Measurements from ENCODE around the gene KAZALD1.
A peak's percentile ranks its signal among the peaks of the same experiment; 100 is the strongest.

Gene KAZALD1

GRCh38 chr10:101095550-101096213, 33.9 kb downstream of the KAZALD1 start:
- TF ChIP-seq, protein P1, sequence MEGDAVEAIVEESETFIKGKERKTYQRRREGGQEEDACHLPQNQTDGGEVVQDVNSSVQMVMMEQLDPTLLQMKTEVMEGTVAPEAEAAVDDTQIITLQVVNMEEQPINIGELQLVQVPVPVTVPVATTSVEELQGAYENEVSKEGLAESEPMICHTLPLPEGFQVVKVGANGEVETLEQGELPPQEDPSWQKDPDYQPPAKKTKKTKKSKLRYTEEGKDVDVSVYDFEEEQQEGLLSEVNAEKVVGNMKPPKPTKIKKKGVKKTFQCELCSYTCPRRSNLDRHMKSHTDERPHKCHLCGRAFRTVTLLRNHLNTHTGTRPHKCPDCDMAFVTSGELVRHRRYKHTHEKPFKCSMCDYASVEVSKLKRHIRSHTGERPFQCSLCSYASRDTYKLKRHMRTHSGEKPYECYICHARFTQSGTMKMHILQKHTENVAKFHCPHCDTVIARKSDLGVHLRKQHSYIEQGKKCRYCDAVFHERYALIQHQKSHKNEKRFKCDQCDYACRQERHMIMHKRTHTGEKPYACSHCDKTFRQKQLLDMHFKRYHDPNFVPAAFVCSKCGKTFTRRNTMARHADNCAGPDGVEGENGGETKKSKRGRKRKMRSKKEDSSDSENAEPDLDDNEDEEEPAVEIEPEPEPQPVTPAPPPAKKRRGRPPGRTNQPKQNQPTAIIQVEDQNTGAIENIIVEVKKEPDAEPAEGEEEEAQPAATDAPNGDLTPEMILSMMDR (IDR thresholded peaks at IDR 0.05; ENCODE audit: insufficient read depth, low read depth, low read length, missing control alignments) = peak; percentile 89
- peak; percentile 88 for DNase-seq (ENCODE audit: low read depth)
- no peak overlapping the region for H3K4me3 ChIP-seq (ENCODE audit: low read depth, low read length)

DNA sequence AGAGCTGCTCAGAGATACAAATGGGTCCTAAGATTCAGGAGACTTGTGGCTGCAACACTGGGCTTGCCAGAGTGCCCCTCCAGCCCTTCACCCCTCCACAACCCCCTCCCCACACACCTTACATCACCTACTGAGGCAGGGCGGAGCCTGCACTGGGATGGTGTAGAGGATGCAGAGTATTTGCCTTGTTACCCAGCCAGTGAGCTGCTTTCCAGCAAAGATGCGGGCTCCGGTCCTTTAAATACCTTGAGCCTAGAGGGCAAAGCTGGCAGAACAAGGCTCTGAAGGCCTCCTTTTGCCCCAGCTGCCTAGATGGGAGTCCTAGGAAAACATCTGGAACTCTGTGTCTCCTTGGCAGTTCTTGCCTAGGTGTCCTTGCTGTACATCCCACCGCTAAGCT, 34.6 kb downstream of the KAZALD1 start:
- H3K4me3 ChIP-seq (ENCODE audit: low read depth, low read length) = no peak overlapping the region
- TF ChIP-seq, protein P1 (IDR thresholded peaks at IDR 0.05; ENCODE audit: insufficient read depth, low read depth, low read length, missing control alignments) = no peak
- no peak for DNase-seq (ENCODE audit: low read depth)

- no peak overlapping the region for H3K4me3 ChIP-seq (ENCODE audit: low read depth, low read length)
- TF ChIP-seq, protein P1 (IDR thresholded peaks at IDR 0.05; ENCODE audit: insufficient read depth, low read depth, low read length, missing control alignments) = no peak
- DNase-seq (ENCODE audit: low read depth) = no peak
These were observed 36.1 kb downstream of the KAZALD1 start for GRCh38 chr10:101097881-101098280.

- TF ChIP-seq, protein P1 (IDR thresholded peaks at IDR 0.05; ENCODE audit: insufficient read depth, low read depth, low read length, missing control alignments) = no peak
These were observed 38.1 kb downstream of the KAZALD1 start for GRCh38 chr10:101099901-101100300.

GRCh38 chr10:101101372-101101881, 39.6 kb downstream of the KAZALD1 start:
- no peak overlapping the region for H3K4me3 ChIP-seq (ENCODE audit: low read depth, low read length)
- TF ChIP-seq, protein P1 (IDR thresholded peaks at IDR 0.05; ENCODE audit: insufficient read depth, low read depth, low read length, missing control alignments) = no peak
- DNase-seq (ENCODE audit: low read depth) = no peak

More at GRCh38 chr10:101099901-101100300, 38.1 kb downstream of the KAZALD1 start:
- no peak overlapping the region for H3K4me3 ChIP-seq (ENCODE audit: low read depth, low read length)
- DNase-seq (ENCODE audit: low read depth) = no peak

DNA sequence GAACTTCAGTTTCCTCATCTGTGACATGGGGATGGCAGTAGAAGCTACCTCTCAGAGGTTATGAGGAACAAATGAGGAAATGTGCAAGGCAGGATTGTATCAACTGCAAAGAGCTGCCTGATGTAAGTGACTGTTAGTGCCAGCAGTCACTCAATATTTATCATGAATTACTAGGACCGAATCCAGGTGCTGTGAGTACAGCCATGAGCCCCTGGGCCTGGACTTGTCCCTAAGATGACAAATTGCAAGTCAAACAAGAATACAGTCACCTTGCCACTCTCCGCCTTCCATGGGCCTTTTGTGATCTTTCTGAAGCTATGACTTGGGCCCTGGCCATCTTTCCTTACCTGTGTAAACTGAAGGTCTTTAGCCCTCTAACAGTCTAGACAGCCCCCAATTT, 41.6 kb downstream of the KAZALD1 start:
- no peak overlapping the region for H3K4me3 ChIP-seq (ENCODE audit: low read depth, low read length)
- no peak for DNase-seq (ENCODE audit: low read depth)
- TF ChIP-seq, protein P1 (IDR thresholded peaks at IDR 0.05; ENCODE audit: insufficient read depth, low read depth, low read length, missing control alignments) = no peak

- no peak overlapping the region for H3K4me3 ChIP-seq (ENCODE audit: low read depth, low read length)
- DNase-seq (ENCODE audit: low read depth) = no peak
- TF ChIP-seq, protein P1 (IDR thresholded peaks at IDR 0.05; ENCODE audit: insufficient read depth, low read depth, low read length, missing control alignments) = no peak
These were observed 44.6 kb downstream of the KAZALD1 start for GRCh38 chr10:101106351-101106750.

All from GM12865 (cell line).